Ovary (tissue), 9 donors: ENCODE measurements around the gene NDUFB2. TPM values are rescaled to one million over a fixed set of nuclear protein-coding genes. Genes with fewer than 3 reads are reported as not detected.
"Not testable (repeated sequence)": the region's sequence is repeated elsewhere in the genome, so short reads cannot be mapped to it uniquely, and the experiment has no call there.

Experiments
- DNase-seq, 5 donors: peaks; one replicate each; pipeline ENCODE4 v3.0.0-alpha.2; 2019 to 2020
- H3K27ac ChIP-seq, 2 donors: fragments of 200-600 bp; one replicate each; pipeline versions ENCODE4 v1.5.1 to v1.8.0; 2019 to 2022
- H3K27me3 ChIP-seq: fragments of 200-600 bp; one replicate; pipeline ENCODE4 v1.8.0; 2022
- H3K36me3 ChIP-seq: fragments of 200-600 bp; sonication (generic); one replicate; pipeline ENCODE4 v1.5.1; 2019
- H3K4me1 ChIP-seq: one replicate; pipeline ENCODE4 v1.8.1; 2013; ENCODE audit warnings: mild to moderate bottlenecking, moderate library complexity; ENCODE audit not compliant: insufficient read depth
- H3K4me3 ChIP-seq: fragments of 200-600 bp; sonication (generic); one replicate; pipeline ENCODE4 v1.5.1; 2017
- H3K9me3 ChIP-seq, 2 donors: fragments of 200-600 bp in 1 of 2; sonication (generic) in 1 of 2; one replicate each; pipeline versions ENCODE4 v1.5.1 to v1.8.1; 2013 to 2019; ENCODE audit warnings: mild to moderate bottlenecking in 1 of 2, moderate library complexity in 1 of 2
- EP300 ChIP-seq: sonication (generic); formaldehyde crosslinking; IDR thresholded peaks from one replicate; pipeline ENCODE4 v1.6.1; 2017; ENCODE audit warnings: antibody characterized with exemption
- POLR2A ChIP-seq: fragments of 450-650 bp; IDR thresholded peaks from one replicate; pipeline ENCODE4 v1.6.1; 2017; ENCODE audit warnings: antibody characterized with exemption, mild to moderate bottlenecking, moderate library complexity
- WGBS, 3 donors: extraction: QIAGEN DNeasy Blood & Tissue Kit in 1 of 3; methylation state at CpG; one replicate each; pipeline versions ENCODE4 v1.1.5 to v1.1.7; 2013 to 2017; 5-methylcytosine and 5-hydroxymethylcytosine counted together
- intact Hi-C, 4 donors: fragments of 100-400 bp; cut with DNase I; formaldehyde crosslinking; loops; one replicate each; pipeline versions ENCODE4 v1.11.0 to v1.15.1; 2022 to 2023
- polyA plus RNA-seq, 2 donors: library from polyadenylated mRNA; stranded (reverse); fragments of 200-250 nt in 1 of 2; fragments of 350-450 nt in 1 of 2; fragmentation: Illumina TruSeq in 1 of 2; extraction: RNeasy Lipid Tissue Mini Kit (QIAGEN cat#74804) in 1 of 2; gene quantifications; one replicate each; pipeline ENCODE4 v1.2.3, GENCODE V29; 2013 to 2014
- total RNA-seq, 7 donors: library from RNA; depleted of rRNA in 2 of 7; stranded (reverse); fragments of >200 nt in 2 of 7; fragmentation: NEBNext Ultra II Directional in 3 of 7; extraction: Animal tissue kit (Norgen Biotek cat#: 25700) in 3 of 7; gene quantifications; one replicate each; pipeline versions ENCODE4 v1.1.0 to v1.2.4, GENCODE V29; 2016 to 2023
- TF ChIP-seq, protein P1 (sequence below), 3 donors: fragments of 450-650 bp in 2 of 3; fragments of 200-600 bp in 1 of 3; IDR thresholded peaks; one replicate each; pipeline versions ENCODE4 v1.5.1 to v1.8.0; 2016 to 2022; ENCODE audit warnings: antibody characterized with exemption in 3 of 3, mild to moderate bottlenecking in 1 of 3
- donor health status: DM: no; HTN: no; CAD: no; lungs with moderate emphysema.
- donor health status: DM: no; HTN: no; CAD: no.
- donor health status: Bipolar disorder and iron deficiency.
- donor health status: DM: yes; HTN: yes; CAD: no.
- donor health status: DM: no; HTN: no; CAD: no.
- donor health status: DM: yes; HTN: yes; CAD: no.

The NDUFB2 gene
- total and polyA plus RNA-seq, 9 donors, result 79.6 to 172 (median 120) TPM

- no peak for TF ChIP-seq EP300
- no peak for TF ChIP-seq POLR2A
- TF ChIP-seq, protein P1, sequence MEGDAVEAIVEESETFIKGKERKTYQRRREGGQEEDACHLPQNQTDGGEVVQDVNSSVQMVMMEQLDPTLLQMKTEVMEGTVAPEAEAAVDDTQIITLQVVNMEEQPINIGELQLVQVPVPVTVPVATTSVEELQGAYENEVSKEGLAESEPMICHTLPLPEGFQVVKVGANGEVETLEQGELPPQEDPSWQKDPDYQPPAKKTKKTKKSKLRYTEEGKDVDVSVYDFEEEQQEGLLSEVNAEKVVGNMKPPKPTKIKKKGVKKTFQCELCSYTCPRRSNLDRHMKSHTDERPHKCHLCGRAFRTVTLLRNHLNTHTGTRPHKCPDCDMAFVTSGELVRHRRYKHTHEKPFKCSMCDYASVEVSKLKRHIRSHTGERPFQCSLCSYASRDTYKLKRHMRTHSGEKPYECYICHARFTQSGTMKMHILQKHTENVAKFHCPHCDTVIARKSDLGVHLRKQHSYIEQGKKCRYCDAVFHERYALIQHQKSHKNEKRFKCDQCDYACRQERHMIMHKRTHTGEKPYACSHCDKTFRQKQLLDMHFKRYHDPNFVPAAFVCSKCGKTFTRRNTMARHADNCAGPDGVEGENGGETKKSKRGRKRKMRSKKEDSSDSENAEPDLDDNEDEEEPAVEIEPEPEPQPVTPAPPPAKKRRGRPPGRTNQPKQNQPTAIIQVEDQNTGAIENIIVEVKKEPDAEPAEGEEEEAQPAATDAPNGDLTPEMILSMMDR (IDR thresholded peaks at IDR 0.05), result no peak
- H3K4me1 ChIP-seq, result no peaks in the 10 kb centered on the region
- H3K9me3 ChIP-seq, result no peaks in the 10 kb centered on the region
- no peak overlapping the region for H3K27ac ChIP-seq
- WGBS, 3 donors, result 91 to 94% (median 92%) methylated on average over 16 of the region's 16 CpGs
- no peak overlapping the region for H3K4me3 ChIP-seq
- no peak for DNase-seq
- H3K27me3 ChIP-seq, result no peaks in the 10 kb centered on the region
- intact Hi-C loops, result no loop called here
- no peaks in the 10 kb centered on the region for H3K36me3 ChIP-seq
These were observed 7.0 kb upstream of the NDUFB2 start for GRCh38 chr7:140689199-140690152.

DNA sequence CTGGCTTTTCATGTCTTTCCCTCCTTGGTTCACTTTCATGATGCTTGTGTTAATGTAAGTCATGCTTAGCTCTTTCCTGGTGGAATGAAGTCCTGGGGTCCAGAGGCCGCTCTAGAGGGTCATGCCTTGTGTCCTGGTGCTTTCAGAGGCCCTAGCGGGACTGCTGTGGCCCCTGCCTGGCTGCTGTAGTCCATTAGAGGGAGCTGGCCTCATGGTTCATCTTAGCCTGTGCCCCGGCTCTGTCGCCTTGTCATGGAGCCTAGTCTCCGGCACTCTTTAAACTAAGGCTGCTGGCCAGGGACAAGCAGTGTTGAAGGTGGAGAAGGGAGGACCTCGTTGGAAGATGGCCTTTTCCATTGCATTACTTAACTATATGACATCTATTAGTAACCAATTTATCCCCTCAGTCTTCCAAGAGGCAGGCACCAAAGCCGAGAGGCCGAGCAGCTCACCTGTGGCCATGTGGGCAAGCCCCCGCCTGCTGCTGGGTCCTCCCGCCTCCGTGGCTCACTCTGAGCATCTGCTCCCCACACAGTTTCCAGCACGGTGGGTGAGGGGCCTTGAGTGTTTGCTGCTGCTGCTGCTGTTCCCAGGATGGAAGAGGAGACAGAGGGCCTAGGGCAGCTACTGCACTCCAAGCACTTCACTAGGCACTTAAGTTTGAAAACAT lies 5.0 kb upstream of the NDUFB2 start:
- no peaks in the 10 kb centered on the region for H3K27me3 ChIP-seq
- peaks cover 4% of the 10 kb centered on the region for H3K4me1 ChIP-seq
- no peaks in the 10 kb centered on the region for H3K9me3 ChIP-seq
- H3K36me3 ChIP-seq, result no peaks in the 10 kb centered on the region
- intact Hi-C loops, result no loop called here
- no peak overlapping the region for H3K4me3 ChIP-seq
- WGBS, 3 donors, result 88 to 91% (median 89%) methylated on average over 12 of the region's 12 CpGs
- DNase-seq, result no peak
- TF ChIP-seq, protein P1 (IDR thresholded peaks at IDR 0.05), result no peak
- H3K27ac ChIP-seq, result no peak overlapping the region

DNA sequence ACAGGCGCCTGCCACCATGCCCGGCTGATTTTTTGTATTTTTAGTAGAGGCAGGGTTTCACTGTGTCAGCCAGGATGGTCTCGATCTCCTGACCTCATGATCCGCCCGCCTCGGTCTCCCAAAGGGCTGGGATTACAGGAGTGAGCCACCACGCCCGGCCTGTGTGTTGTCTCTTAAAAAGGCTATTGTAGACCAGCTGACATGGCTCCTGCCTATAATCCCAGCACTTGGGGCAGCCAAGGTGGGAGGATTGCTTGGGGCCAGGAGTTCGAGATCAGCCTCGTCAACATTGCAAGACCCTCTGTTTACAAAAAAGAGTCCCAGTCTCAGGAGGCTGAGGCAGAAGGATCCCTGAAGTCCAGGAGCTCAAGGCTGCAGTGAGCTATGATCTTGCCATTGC lies 2.7 kb upstream of the NDUFB2 start:
- DNase-seq, result not testable (repeated sequence)

DNA sequence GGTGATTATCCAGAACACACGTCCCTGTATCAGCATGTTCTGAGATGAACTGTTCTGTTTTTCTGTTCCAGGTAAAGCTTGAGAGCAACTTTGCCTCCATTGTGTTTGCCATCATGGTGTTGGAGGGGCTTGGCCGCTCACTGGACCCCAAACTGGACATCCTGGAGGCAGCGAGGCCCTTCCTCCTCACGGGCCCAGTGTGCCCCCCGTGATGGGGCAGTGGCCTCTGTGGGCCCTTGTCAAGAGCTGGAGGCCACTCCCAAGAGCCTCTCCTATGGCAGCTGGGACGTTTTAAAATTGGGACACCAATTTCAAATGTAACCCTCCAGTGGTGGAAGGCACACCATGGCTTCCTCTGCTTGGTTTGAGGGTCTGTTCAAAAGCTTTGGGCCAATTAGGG lies 1.9 kb upstream of the NDUFB2 start:
- Histone ChIP-seq H3K4me1 (peaks cover 12% of the 10 kb centered on the region), H3K4me3 (no peak overlapping the region), H3K27ac (no peak overlapping the region), H3K9me3 (no peaks in the 10 kb centered on the region), H3K36me3 (no peaks in the 10 kb centered on the region), H3K27me3 (no peaks in the 10 kb centered on the region)
- no peak for DNase-seq
- intact Hi-C loops, result no loop called here
- no peak for TF ChIP-seq EP300
- TF ChIP-seq, protein P1 (IDR thresholded peaks at IDR 0.05), result no peak
- TF ChIP-seq POLR2A, result no peak
- 76 to 85% (median 83%) methylated on average over 6 of the region's 6 CpGs for WGBS, 3 donors

More for the DNA sequence above, 2.7 kb upstream of the NDUFB2 start:
- 91 to 93% (median 93%) methylated on average over 10 of the region's 10 CpGs for WGBS, 3 donors
- H3K36me3 ChIP-seq, H3K4me3 ChIP-seq, intact Hi-C loops, H3K27me3 ChIP-seq, H3K9me3 ChIP-seq, H3K27ac ChIP-seq: not testable (repeated sequence)
- peaks cover 12% of the 10 kb centered on the region for H3K4me1 ChIP-seq
